Adipocyte (in vitro differentiated cells): ENCODE results near the gene CFAP45.
A peak's percentile ranks its signal among the peaks of the same experiment; 100 is the strongest.

Experiments used
- DNase-seq: peaks from one replicate; pipeline ENCODE4 v3.0.0-alpha.2; 2015; ENCODE audit warnings: low read depth
- H3K27me3 ChIP-seq: replicated peaks from 2 replicates; pipeline ENCODE4 v1.7.0; 2013; ENCODE audit warnings: mild to moderate bottlenecking, low read length, moderate library complexity; ENCODE audit not compliant: control insufficient read depth, insufficient read depth
- H3K36me3 ChIP-seq: 2 replicates; pipeline ENCODE4 v1.7.0; 2013; ENCODE audit warnings: low read length, mild to moderate bottlenecking, moderate library complexity; ENCODE audit not compliant: control insufficient read depth, insufficient read depth, severe bottlenecking
- H3K4me1 ChIP-seq: 2 replicates; pipeline ENCODE4 v1.7.0; 2013; ENCODE audit warnings: mild to moderate bottlenecking, low read length, moderate library complexity; ENCODE audit not compliant: control insufficient read depth, insufficient read depth
- H3K4me3 ChIP-seq: 2 replicates; pipeline ENCODE4 v1.7.0; 2013; ENCODE audit warnings: mild to moderate bottlenecking, low read length, moderate library complexity
- H3K9ac ChIP-seq: 2 replicates; pipeline ENCODE4 v1.7.0; 2013; ENCODE audit warnings: mild to moderate bottlenecking, low read length, moderate library complexity
- H3K9me3 ChIP-seq: 2 replicates; pipeline ENCODE4 v1.7.0; 2013; ENCODE audit warnings: mild to moderate bottlenecking, low read length, moderate library complexity; ENCODE audit not compliant: control insufficient read depth

Gene CFAP45

GRCh38 chr1:159864262-159864661 is 35.7 kb downstream of the CFAP45 start:
- Histone ChIP-seq H3K4me3 (no peak overlapping the region), H3K4me1 (peaks cover 21% of the 10 kb centered on the region), H3K9me3 (no peaks in the 10 kb centered on the region), H3K36me3 (no peaks in the 10 kb centered on the region), H3K27me3 (peaks cover 4% of the 10 kb centered on the region), H3K9ac (no peak overlapping the region)
- no peak for DNase-seq

GRCh38 chr1:159862557-159862956 is 37.4 kb downstream of the CFAP45 start, which contains the start of gene VSIG8:
Gene VSIG8, minus strand, starts transcription at chr1:159862657. Its CDS starts 136 bp downstream, at chr1:159862521.
- DNase-seq, result no peak
- Histone ChIP-seq H3K36me3 (no peaks in the 10 kb centered on the region), H3K4me1 (peaks cover 8% of the 10 kb centered on the region), H3K9me3 (no peaks in the 10 kb centered on the region), H3K4me3 (no peak within 1 kb of the TSS), H3K27me3 (peaks cover 4% of the 10 kb centered on the region), H3K9ac (no peak within 1 kb of the TSS)

GRCh38 chr1:159862031-159862430 is 37.9 kb downstream of the CFAP45 start:
- H3K4me1 ChIP-seq, result peaks cover 4% of the 10 kb centered on the region
- no peak overlapping the region for H3K9ac ChIP-seq
- H3K27me3 ChIP-seq, result peaks cover 4% of the 10 kb centered on the region
- no peaks in the 10 kb centered on the region for H3K9me3 ChIP-seq
- DNase-seq, result no peak
- no peak overlapping the region for H3K4me3 ChIP-seq
- no peaks in the 10 kb centered on the region for H3K36me3 ChIP-seq

- Histone ChIP-seq H3K4me3 (no peak overlapping the region), H3K9ac (no peak overlapping the region), H3K36me3 (no peaks in the 10 kb centered on the region), H3K9me3 (no peaks in the 10 kb centered on the region), H3K27me3 (peaks cover 2% of the 10 kb centered on the region), H3K4me1 (peaks cover 4% of the 10 kb centered on the region)
- DNase-seq, result no peak
These were observed 38.7 kb downstream of the CFAP45 start for GRCh38 chr1:159861218-159861617.

- Histone ChIP-seq H3K9me3 (no peaks in the 10 kb centered on the region), H3K27me3 (no peaks in the 10 kb centered on the region), H3K36me3 (no peaks in the 10 kb centered on the region), H3K4me3 (no peak overlapping the region), H3K9ac (no peak overlapping the region), H3K4me1 (peaks cover 5% of the 10 kb centered on the region)
- DNase-seq, result no peak
These were observed 39.5 kb downstream of the CFAP45 start for GRCh38 chr1:159860456-159860855.

GRCh38 chr1:159859767-159860322 is 40.1 kb downstream of the CFAP45 start:
- H3K4me1 ChIP-seq, result peaks cover 11% of the 10 kb centered on the region
- no peaks in the 10 kb centered on the region for H3K9me3 ChIP-seq
- H3K27me3 ChIP-seq, result no peaks in the 10 kb centered on the region
- H3K9ac ChIP-seq, result no peak overlapping the region
- DNase-seq, result no peak
- H3K4me3 ChIP-seq, result no peak overlapping the region
- no peaks in the 10 kb centered on the region for H3K36me3 ChIP-seq

DNA sequence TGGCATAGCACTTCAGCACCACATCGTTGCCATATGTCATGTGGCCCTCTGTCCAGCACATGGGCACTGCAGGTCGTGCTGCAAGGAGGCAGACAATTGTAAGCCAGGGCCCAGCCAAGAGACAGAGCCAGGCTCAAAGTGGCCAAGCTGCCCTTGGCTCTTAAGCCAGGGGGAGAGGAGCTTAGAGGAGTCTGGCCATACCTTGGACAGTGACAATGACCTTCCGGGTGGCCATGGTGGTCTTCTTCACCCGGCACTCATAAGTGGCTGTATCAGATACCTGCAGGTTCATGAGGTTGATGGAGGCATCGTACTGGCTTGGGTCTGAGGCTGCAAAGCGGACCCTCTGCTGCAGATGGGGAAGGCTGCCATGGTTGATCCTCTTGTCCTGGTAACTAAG is 42.1 kb downstream of the CFAP45 start:
- Histone ChIP-seq H3K4me1 (peaks cover 23% of the 10 kb centered on the region), H3K9ac (no peak overlapping the region), H3K36me3 (no peaks in the 10 kb centered on the region), H3K9me3 (no peaks in the 10 kb centered on the region), H3K4me3 (no peak overlapping the region), H3K27me3 (no peaks in the 10 kb centered on the region)
- DNase-seq, result no peak

DNA sequence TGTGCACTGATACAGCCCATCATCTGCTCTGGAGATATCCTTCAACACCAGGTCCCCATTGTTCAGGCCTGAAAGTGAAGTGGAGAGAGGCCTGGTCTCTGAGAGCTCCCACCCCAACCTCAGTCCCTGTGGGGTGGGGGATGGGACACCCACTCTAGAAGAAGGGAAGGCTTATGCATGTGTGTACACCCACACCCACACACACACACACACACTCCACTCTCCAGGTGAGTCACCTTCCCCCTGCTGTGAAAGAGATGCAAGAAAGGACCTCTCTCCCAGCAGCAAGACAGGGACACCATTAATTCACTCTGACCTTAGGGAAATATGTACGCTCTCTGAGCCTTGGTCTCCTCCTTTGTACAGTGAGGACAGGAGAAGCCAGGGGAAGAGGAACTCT is 43.4 kb downstream of the CFAP45 start:
- Histone ChIP-seq H3K9me3 (no peaks in the 10 kb centered on the region), H3K4me1 (peaks cover 24% of the 10 kb centered on the region), H3K4me3 (no peak overlapping the region), H3K9ac (no peak overlapping the region), H3K36me3 (no peaks in the 10 kb centered on the region), H3K27me3 (no peaks in the 10 kb centered on the region)
- no peak for DNase-seq

- DNase-seq, result no peak
- Histone ChIP-seq H3K36me3 (no peaks in the 10 kb centered on the region), H3K4me1 (peaks cover 24% of the 10 kb centered on the region), H3K9ac (no peak overlapping the region), H3K9me3 (no peaks in the 10 kb centered on the region), H3K27me3 (no peaks in the 10 kb centered on the region), H3K4me3 (peak overlapping the region; percentile 87)
These were observed 44.3 kb downstream of the CFAP45 start for GRCh38 chr1:159855709-159856108.

DNA sequence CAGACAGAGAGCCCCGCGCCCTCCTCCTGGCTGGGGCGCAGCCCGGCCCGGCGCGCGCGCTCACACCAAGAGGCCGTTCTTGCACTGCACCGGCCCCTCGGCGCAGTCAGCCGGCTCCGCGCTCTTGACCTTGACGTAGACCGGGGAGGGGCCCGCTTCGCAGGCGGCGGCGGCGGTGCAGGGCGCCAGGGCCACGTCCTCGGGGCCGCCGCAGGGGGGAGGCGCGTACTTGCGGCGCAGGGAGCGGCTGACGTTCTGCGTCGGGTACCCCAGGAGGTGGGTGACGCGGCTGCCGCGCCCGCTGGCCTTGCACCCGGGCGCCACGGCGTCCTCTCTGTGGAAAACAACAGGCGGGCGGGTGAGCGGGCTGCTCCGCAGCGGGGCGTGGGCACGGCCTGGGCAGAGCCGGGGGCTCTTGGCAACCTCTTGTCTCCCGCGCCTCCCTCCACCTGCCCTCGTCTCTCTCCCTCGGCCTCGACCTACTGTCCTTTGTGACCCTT is 45.2 kb downstream of the CFAP45 start:
- peak overlapping the region; percentile 87 for H3K4me3 ChIP-seq
- no peaks in the 10 kb centered on the region for H3K9me3 ChIP-seq
- H3K9ac ChIP-seq, result peak overlapping the region; percentile 93
- no peaks in the 10 kb centered on the region for H3K27me3 ChIP-seq
- peak; percentile 92 for DNase-seq
- H3K4me1 ChIP-seq, result peaks cover 19% of the 10 kb centered on the region
- no peaks in the 10 kb centered on the region for H3K36me3 ChIP-seq

DNA sequence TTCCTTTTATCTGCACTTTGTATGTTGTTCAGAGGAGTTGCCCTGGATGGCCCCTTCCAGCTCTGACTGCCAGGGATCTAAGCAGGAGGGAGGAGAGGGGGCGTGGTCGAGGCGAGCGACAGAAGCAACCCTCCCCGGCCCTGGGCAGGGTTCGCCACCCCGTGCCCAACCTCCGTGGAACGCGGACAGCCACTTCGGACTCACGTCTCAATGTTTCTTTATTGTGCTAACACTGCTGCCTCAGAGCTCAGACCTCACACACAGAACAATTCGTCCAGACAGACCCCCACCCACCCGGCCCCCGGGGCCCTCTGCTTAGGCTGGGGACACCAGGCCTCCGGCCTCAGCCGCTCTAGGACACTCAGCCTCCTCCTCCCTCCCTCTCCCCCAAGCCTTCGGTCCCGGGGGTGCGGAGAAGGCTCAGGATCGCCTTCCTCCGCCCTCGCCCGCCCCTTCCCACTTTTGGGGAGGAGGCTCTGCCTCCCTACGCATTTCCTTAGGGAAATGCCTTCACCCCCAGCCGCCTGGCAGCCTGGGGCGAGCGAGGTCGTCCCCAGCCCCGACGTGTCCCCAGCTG is 45.8 kb downstream of the CFAP45 start:
- Histone ChIP-seq H3K27me3 (no peaks in the 10 kb centered on the region), H3K36me3 (no peaks in the 10 kb centered on the region), H3K4me3 (peak overlapping the region; percentile 87), H3K9me3 (no peaks in the 10 kb centered on the region), H3K4me1 (peaks cover 22% of the 10 kb centered on the region), H3K9ac (peak overlapping the region; percentile 93)
- DNase-seq, result peak; percentile 82
